Measurements from ENCODE around the gene HABP4. TPM values are rescaled to one million over a fixed set of nuclear protein-coding genes. Genes with fewer than 3 reads are reported as not detected.
A peak's percentile ranks its signal among the peaks of the same experiment; 100 is the strongest.

The HABP4 gene
- total RNA-seq, 1 donor from 2014 or later, result 6.6 TPM

DNA sequence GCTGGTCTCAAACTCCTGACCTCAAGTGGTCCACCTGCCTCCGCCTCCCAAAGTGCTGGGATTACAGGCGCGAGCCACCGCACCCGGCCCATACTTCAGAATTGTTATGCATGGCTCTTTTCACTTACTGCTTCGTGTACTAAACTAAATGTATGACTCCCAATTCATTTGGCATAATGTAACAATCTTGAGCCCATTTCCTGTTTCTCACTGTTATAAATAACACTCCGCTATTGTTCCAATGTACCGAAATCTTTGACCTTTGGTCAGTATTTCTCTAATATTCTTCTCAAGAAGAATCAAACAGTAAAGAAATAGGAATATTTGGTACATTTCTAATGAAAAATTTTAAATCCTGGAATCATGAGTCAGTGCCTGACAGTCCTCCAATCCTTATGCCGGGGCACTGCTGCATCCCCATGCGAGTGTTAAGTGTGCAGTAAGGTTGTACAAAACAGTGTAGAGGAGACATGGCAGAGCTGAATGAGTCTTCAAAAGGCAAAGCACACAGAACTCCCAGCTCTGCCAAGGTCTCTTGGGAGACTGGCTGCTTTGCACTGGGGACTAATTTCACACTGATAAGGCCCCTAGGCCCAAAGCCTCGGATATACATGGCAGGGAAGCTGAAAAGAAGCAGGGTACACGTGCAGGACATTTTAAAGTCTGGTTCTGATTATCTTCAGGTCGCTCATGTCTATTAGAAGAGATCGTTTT, 58.4 kb downstream of the HABP4 start:
- Histone ChIP-seq H3K27me3 (ENCODE audit: control insufficient read depth, insufficient read depth, low read length) (no peaks in the 10 kb centered on the region), H3K36me3 (ENCODE audit: control insufficient read depth, insufficient read depth, low read length) (no peaks in the 10 kb centered on the region), H3K4me3 (ENCODE audit: low read depth, low read length) (no peak overlapping the region)
- TF ChIP-seq, protein P1, sequence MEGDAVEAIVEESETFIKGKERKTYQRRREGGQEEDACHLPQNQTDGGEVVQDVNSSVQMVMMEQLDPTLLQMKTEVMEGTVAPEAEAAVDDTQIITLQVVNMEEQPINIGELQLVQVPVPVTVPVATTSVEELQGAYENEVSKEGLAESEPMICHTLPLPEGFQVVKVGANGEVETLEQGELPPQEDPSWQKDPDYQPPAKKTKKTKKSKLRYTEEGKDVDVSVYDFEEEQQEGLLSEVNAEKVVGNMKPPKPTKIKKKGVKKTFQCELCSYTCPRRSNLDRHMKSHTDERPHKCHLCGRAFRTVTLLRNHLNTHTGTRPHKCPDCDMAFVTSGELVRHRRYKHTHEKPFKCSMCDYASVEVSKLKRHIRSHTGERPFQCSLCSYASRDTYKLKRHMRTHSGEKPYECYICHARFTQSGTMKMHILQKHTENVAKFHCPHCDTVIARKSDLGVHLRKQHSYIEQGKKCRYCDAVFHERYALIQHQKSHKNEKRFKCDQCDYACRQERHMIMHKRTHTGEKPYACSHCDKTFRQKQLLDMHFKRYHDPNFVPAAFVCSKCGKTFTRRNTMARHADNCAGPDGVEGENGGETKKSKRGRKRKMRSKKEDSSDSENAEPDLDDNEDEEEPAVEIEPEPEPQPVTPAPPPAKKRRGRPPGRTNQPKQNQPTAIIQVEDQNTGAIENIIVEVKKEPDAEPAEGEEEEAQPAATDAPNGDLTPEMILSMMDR (IDR thresholded peaks at IDR 0.05; ENCODE audit: insufficient read depth, low read length, severe bottlenecking), result no peak
- no peak for FAIRE-seq
- no peak for DNase-seq (ENCODE audit: low read depth)

DNA sequence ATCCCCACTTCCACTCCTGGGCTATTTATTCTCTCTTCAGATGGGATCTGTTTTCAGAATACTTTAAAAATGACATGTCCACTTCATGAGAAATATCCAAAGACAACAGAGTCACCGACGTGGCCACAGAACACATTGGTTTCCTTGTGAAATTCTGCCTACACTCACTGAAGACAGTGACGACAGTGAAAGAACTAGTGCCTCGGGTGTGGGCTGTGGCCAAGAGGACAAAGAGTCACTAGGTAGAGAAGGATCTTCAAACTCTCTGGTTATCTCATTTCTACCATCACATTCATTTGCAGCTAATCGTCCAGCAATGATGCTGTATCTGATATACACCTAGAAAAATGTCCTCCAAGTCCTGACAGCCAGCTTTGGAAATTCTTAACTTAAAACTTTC, 59.1 kb downstream of the HABP4 start:
- Histone ChIP-seq H3K36me3 (ENCODE audit: control insufficient read depth, insufficient read depth, low read length) (no peaks in the 10 kb centered on the region), H3K27me3 (ENCODE audit: control insufficient read depth, insufficient read depth, low read length) (no peaks in the 10 kb centered on the region), H3K4me3 (ENCODE audit: low read depth, low read length) (no peak overlapping the region)
- TF ChIP-seq, protein P1 (IDR thresholded peaks at IDR 0.05; ENCODE audit: insufficient read depth, low read length, severe bottlenecking), result no peak
- FAIRE-seq (no peak), DNase-seq (ENCODE audit: low read depth) (no peak)

DNA sequence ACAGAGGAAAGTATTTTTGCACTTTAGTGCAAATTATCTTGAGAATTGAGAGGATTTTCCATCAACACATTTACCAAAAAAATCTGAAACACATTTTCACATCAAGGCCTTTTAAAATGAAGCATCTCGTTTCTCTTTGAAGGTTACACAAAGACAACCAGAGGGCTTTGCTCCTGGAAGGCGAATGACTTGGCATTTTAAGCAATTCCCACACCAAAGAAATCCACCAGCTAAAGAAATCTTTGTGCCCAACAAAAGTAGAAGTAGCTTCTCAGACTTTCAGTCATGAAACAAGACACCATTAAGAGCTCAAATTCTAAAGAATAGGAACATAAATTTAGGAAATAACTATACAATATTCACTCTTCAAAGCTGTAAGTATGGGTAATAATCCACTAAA, 59.9 kb downstream of the HABP4 start:
- FAIRE-seq (no peak), DNase-seq (ENCODE audit: low read depth) (no peak)
- H3K27me3 ChIP-seq (ENCODE audit: control insufficient read depth, insufficient read depth, low read length), result no peaks in the 10 kb centered on the region
- no peak overlapping the region for H3K4me3 ChIP-seq (ENCODE audit: low read depth, low read length)
- no peaks in the 10 kb centered on the region for H3K36me3 ChIP-seq (ENCODE audit: control insufficient read depth, insufficient read depth, low read length)
- TF ChIP-seq, protein P1 (IDR thresholded peaks at IDR 0.05; ENCODE audit: insufficient read depth, low read length, severe bottlenecking), result no peak

DNA sequence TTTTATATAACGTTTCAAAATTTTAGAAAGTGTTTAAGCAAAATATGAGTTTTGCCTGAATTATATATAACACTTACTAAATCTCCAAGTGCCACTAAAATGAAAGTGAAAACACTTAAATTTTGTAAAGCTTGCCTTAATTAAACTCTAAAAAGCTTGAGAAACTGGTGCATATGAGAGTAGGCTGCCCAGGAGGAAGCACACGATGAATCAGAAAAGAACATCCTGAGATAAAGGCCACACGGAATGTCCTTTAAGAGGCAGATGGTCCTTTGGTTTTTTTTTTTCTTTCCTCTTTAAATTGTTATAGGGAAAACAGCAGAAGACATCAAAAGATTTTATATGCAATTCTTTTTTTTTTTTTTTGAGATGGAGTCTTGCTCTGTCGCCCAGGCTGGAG, 60.3 kb downstream of the HABP4 start:
- Histone ChIP-seq H3K4me3 (ENCODE audit: low read depth, low read length) (no peak overlapping the region), H3K36me3 (ENCODE audit: control insufficient read depth, insufficient read depth, low read length) (no peaks in the 10 kb centered on the region), H3K27me3 (ENCODE audit: control insufficient read depth, insufficient read depth, low read length) (no peaks in the 10 kb centered on the region)
- DNase-seq (ENCODE audit: low read depth) (no peak), FAIRE-seq (no peak)
- TF ChIP-seq, protein P1 (IDR thresholded peaks at IDR 0.05; ENCODE audit: insufficient read depth, low read length, severe bottlenecking), result no peak

DNA sequence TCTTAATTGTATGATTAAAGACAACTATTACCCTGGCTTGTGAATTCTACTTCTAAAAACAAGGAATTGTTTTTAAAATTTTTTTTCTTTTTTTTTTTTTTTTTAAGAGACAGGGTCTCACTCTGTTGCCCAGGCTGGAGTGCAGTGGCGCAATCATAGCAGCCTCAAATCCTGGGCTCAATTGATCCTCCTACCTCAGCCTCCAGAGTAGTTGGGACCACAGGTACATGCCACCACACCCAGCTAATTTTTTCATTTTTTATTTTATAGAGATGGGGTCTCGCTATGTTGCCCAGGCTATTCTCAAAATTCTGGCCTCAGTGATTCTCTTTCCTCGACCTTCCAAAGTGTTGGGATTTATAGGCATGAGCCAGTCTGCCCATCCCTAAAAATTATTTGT, 62.3 kb downstream of the HABP4 start:
- H3K4me3 ChIP-seq (ENCODE audit: low read depth, low read length), result no peak overlapping the region
- no peaks in the 10 kb centered on the region for H3K36me3 ChIP-seq (ENCODE audit: control insufficient read depth, insufficient read depth, low read length)
- H3K27me3 ChIP-seq (ENCODE audit: control insufficient read depth, insufficient read depth, low read length), result no peaks in the 10 kb centered on the region
- no peak for DNase-seq (ENCODE audit: low read depth)
- TF ChIP-seq, protein P1 (IDR thresholded peaks at IDR 0.05; ENCODE audit: insufficient read depth, low read length, severe bottlenecking), result no peak
- FAIRE-seq, result no peak

DNA sequence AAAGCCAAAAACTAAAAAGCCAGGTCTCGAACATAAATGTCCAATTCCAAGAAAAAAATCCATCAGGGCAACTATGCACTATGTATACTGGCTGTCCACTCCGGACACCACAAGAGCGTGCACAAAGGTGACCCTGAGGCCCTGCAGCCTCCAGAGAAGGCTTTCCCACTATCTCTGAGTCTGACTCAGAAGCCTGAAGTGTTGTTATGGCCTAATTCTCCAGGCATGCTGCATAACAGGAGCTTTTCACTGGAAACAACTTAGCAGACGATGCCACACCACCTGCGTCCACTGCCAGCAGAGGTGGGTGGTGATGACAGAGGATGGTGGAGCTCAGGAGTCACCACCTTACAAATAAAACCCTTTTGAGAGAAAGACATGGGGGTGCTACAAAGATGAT, 63.7 kb downstream of the HABP4 start:
- DNase-seq (ENCODE audit: low read depth) (no peak), FAIRE-seq (peak; percentile 7)
- H3K4me3 ChIP-seq (ENCODE audit: low read depth, low read length), result no peak overlapping the region
- no peaks in the 10 kb centered on the region for H3K36me3 ChIP-seq (ENCODE audit: control insufficient read depth, insufficient read depth, low read length)
- TF ChIP-seq, protein P1 (IDR thresholded peaks at IDR 0.05; ENCODE audit: insufficient read depth, low read length, severe bottlenecking), result no peak
- no peaks in the 10 kb centered on the region for H3K27me3 ChIP-seq (ENCODE audit: control insufficient read depth, insufficient read depth, low read length)

Data from bronchial epithelial cell (primary cell).